B cell (primary cell): ENCODE data around the gene CSMD2. TPM values are rescaled to one million over a fixed set of nuclear protein-coding genes. Genes with fewer than 3 reads are reported as not detected.

ENCODE experiments used
- ATAC-seq: fragments of 200-7000 bp; cut with Tn5 transposase; one replicate; pipeline ENCODE4 v1.10.0; 2021; ENCODE audit warnings: low read depth, mild to moderate bottlenecking, moderate number of reproducible peaks, moderate library complexity
- CTCF ChIA-PET: fragments of 350-600 bp; sonication (Branson Sonifier 250); formaldehyde crosslinking; loops from one replicate; lab custom pipeline; 2021; ENCODE audit warnings: antibody characterized with exemption, inconsistent platforms; lab: Charles Lee
- POLR2A ChIA-PET: fragments of 350-600 bp; sonication (Branson Sonifier 250); formaldehyde crosslinking; loops from one replicate; lab custom pipeline; 2021; ENCODE audit warnings: antibody characterized with exemption; lab: Charles Lee
- DNase-seq: peaks from one replicate; pipeline ENCODE4 v3.0.0; 2013
- H2AFZ ChIP-seq: 2 replicates; pipeline ENCODE4 v1.6.1; 2012; ENCODE audit warnings: mild to moderate bottlenecking, low read depth, low read length; ENCODE audit not compliant: insufficient read depth, poor library complexity, severe bottlenecking
- H3K27ac ChIP-seq, 2 donors: 1 replicate in 1 of 2; 2 replicates in 1 of 2; pipeline ENCODE4 v1.5.1; 2012 to 2013; ENCODE audit warnings: low read length in 2 of 2, mild to moderate bottlenecking in 2 of 2, moderate library complexity in 1 of 2
- H3K27me3 ChIP-seq, 4 experiments: fragments of 200-600 bp in 1 of 4; sonication (generic) in 1 of 4; replicated peaks in 1 of 4; 1 replicate in 2 of 4; 2 replicates in 2 of 4; pipeline versions ENCODE4 v1.6.1 to v1.7.0; 2013 to 2016; ENCODE audit warnings: low read length in 3 of 4, mild to moderate bottlenecking in 2 of 4, mixed read lengths in 1 of 4, moderate library complexity in 1 of 4; ENCODE audit not compliant: insufficient read depth in 4 of 4, control insufficient read depth in 3 of 4; ENCODE audit errors: control extremely low read depth in 1 of 4
- H3K36me3 ChIP-seq, 2 experiments: replicated peaks in 1 of 2; 1 replicate in 1 of 2; 2 replicates in 1 of 2; pipeline versions ENCODE4 v1.6.1 to v1.7.1; 2013; ENCODE audit warnings: low read length in 1 of 2; ENCODE audit not compliant: insufficient read depth in 2 of 2, control insufficient read depth in 1 of 2; ENCODE audit errors: control extremely low read depth in 1 of 2, extremely low read depth in 1 of 2
- H3K4me1 ChIP-seq, 2 donors: fragments of 200-600 bp in 1 of 2; sonication (generic) in 1 of 2; 1 replicate in 1 of 2; 2 replicates in 1 of 2; pipeline versions ENCODE4 v1.5.1 to v1.6.1; 2013 to 2017; ENCODE audit warnings: low read length in 2 of 2; ENCODE audit not compliant: control insufficient read depth in 2 of 2, insufficient read depth in 2 of 2
- H3K4me2 ChIP-seq: replicated peaks from 2 replicates; pipeline ENCODE3; 2012; ENCODE audit warnings: mild to moderate bottlenecking, low read depth, low read length; ENCODE audit not compliant: poor library complexity, severe bottlenecking
- H3K4me3 ChIP-seq, 5 experiments: fragments of 200-600 bp in 1 of 5; sonication (generic) in 1 of 5; 1 replicate in 3 of 5; 2 replicates in 2 of 5; pipeline versions ENCODE4 v1.5.1 to v1.7.0; 2011 to 2016; ENCODE audit warnings: low read length in 4 of 5, mild to moderate bottlenecking in 4 of 5, low read depth in 2 of 5, control low read depth in 1 of 5, moderate library complexity in 1 of 5; ENCODE audit not compliant: insufficient read depth in 1 of 5; ENCODE audit errors: control extremely low read depth in 1 of 5, extremely low read depth in 1 of 5
- H3K79me2 ChIP-seq: fragments of 200-600 bp; sonication (generic); one replicate; pipeline ENCODE4 v1.6.0; 2016; ENCODE audit warnings: low read length; ENCODE audit not compliant: control insufficient read depth, insufficient read depth
- H3K9ac ChIP-seq: fragments of 200-600 bp; sonication (generic); 2 replicates; pipeline ENCODE4 v1.6.1; 2017; ENCODE audit warnings: mild to moderate bottlenecking, low read length, moderate library complexity
- H3K9me3 ChIP-seq, 3 donors: one replicate each; pipeline versions ENCODE4 v1.6.1 to v1.7.1; 2013; ENCODE audit warnings: low read length in 2 of 3; ENCODE audit not compliant: control insufficient read depth in 2 of 3, insufficient read depth in 1 of 3; ENCODE audit errors: control extremely low read depth in 1 of 3
- H4K20me1 ChIP-seq: 2 replicates; pipeline ENCODE4 v1.6.0; 2012; ENCODE audit warnings: mild to moderate bottlenecking, low read length; ENCODE audit not compliant: insufficient read depth, control insufficient read depth, poor library complexity, severe bottlenecking
- H3K27ac Mint-ChIP-seq: one replicate; pipeline ENCODE4 v1.8.0; 2021; ENCODE audit warnings: mixed read lengths
- H3K27me3 Mint-ChIP-seq: one replicate; pipeline ENCODE4 v1.8.0; 2021; ENCODE audit warnings: mixed read lengths
- H3K4me1 Mint-ChIP-seq: one replicate; pipeline ENCODE4 v1.8.0; 2021; ENCODE audit warnings: mixed read lengths
- H3K4me3 Mint-ChIP-seq: one replicate; pipeline ENCODE4 v1.8.0; 2021; ENCODE audit warnings: mixed read lengths
- H3K9me3 Mint-ChIP-seq: one replicate; pipeline ENCODE4 v1.8.0; 2022; ENCODE audit warnings: mixed read lengths; ENCODE audit not compliant: insufficient read depth
- CTCF ChIP-seq: fragments of 200-600 bp; IDR thresholded peaks from one replicate; pipeline ENCODE4 v1.8.0; 2022; ENCODE audit warnings: antibody characterized with exemption, mild to moderate bottlenecking
- EZH2 ChIP-seq: IDR thresholded peaks from 2 replicates; pipeline ENCODE4 v1.6.1; 2012; ENCODE audit warnings: borderline replicate concordance, low read depth, mild to moderate bottlenecking, moderate library complexity, low read length; ENCODE audit not compliant: insufficient read depth, poor library complexity, severe bottlenecking
- WGBS: methylation state at CpG from one replicate; pipeline ENCODE4 v1.1.5; 2013; ENCODE audit warnings: missing lambda C conversion rate; ENCODE audit not compliant: insufficient coverage; 5-methylcytosine and 5-hydroxymethylcytosine counted together
- intact Hi-C: fragments of 100-400 bp; cut with micrococcal nuclease; formaldehyde crosslinking; loops from one replicate; pipeline ENCODE4 v1.10.0; 2022
- polyA plus RNA-seq: library from polyadenylated mRNA; depleted of rRNA; stranded (reverse); fragments of >200 nt; gene quantifications from 2 replicates; pipeline ENCODE4 v1.2.3, GENCODE V29; 2012
- total RNA-seq, 2 donors: library from RNA; stranded (reverse); fragments of 120-200 nt in 1 of 2; gene quantifications; 1 replicate in 1 of 2; 2 replicates in 1 of 2; pipeline versions ENCODE4 v1.2.3 to v1.2.4, GENCODE V29; 2013 to 2022

CSMD2 gene
- total and polyA plus RNA-seq, 2 donors (not counting 1 experiment from before 2014, with no cell fraction given) = not detected

- H3K9ac ChIP-seq = no peak overlapping the region
- no peaks in the 10 kb centered on the region for H3K9me3 ChIP-seq
- Mint-ChIP-seq H3K9me3 (no peaks in the 10 kb centered on the region), H3K27me3 (peaks cover 18% of the 10 kb centered on the region), H3K27ac (no peak overlapping the region), H3K4me3 (no peak overlapping the region), H3K4me1 (no peaks in the 10 kb centered on the region)
- no peak for TF ChIP-seq CTCF
- TF ChIP-seq EZH2 = no peak
- no peak overlapping the region for H3K4me2 ChIP-seq
- no peaks in the 10 kb centered on the region for H3K79me2 ChIP-seq
- intact Hi-C loops = no loop called here
- H3K27me3 ChIP-seq = no peaks in the 10 kb centered on the region
- no peaks in the 10 kb centered on the region for H3K4me1 ChIP-seq
- no peaks in the 10 kb centered on the region for H4K20me1 ChIP-seq
- ChIA-PET POLR2A (no interaction called here), CTCF (no interaction called here)
- H3K36me3 ChIP-seq = no peaks in the 10 kb centered on the region
- no peak overlapping the region for H3K27ac ChIP-seq
- no peak for DNase-seq
- no peak overlapping the region for H3K4me3 ChIP-seq
- no peak for ATAC-seq
- WGBS = 94% methylated on average over 3 of the region's 5 CpGs
- no peak overlapping the region for H2AFZ ChIP-seq
Measured at GRCh38 chr1:34055818-34056217, 109.2 kb downstream of the CSMD2 start.

GRCh38 chr1:34054920-34055319, 110.1 kb downstream of the CSMD2 start:
- POLR2A ChIA-PET = no interaction called here
- CTCF ChIA-PET = no interaction called here
- intact Hi-C loops = no loop called here
- WGBS = no CpG with 5 or more reads among the region's 1 CpG
- no peaks in the 10 kb centered on the region for H3K4me1 Mint-ChIP-seq
- Histone ChIP-seq H3K9ac (no peak overlapping the region), H3K9me3 (peaks cover 0 to 1% (median under 1%) of the 10 kb centered on the region in 3 donors), H3K4me2 (no peak overlapping the region), H4K20me1 (no peaks in the 10 kb centered on the region), H3K79me2 (no peaks in the 10 kb centered on the region), H3K36me3 (no peaks in the 10 kb centered on the region), H3K27ac (no peak overlapping the region), H3K4me3 (no peak overlapping the region), H3K27me3 (no peaks in the 10 kb centered on the region), H3K4me1 (no peaks in the 10 kb centered on the region), H2AFZ (no peak overlapping the region)
- DNase-seq = no peak
- H3K4me3 Mint-ChIP-seq = no peak overlapping the region
- no peak for TF ChIP-seq EZH2
- no peak for TF ChIP-seq CTCF
- ATAC-seq = no peak
- H3K27me3 Mint-ChIP-seq = peaks cover 18% of the 10 kb centered on the region
- H3K9me3 Mint-ChIP-seq = no peaks in the 10 kb centered on the region
- no peak overlapping the region for H3K27ac Mint-ChIP-seq
